NCI-H460 (cell line): Measurements from ENCODE around the gene ZBTB2. TPM values are rescaled to one million over a fixed set of nuclear protein-coding genes. Genes with fewer than 3 reads are reported as not detected.

ENCODE experiments used
- DNase-seq: peaks from one replicate; pipeline ENCODE4 v3.0.0-alpha.2; 2016; ENCODE audit warnings: low read depth; ENCODE audit errors: extremely low read depth
- polyA plus RNA-seq: library from polyadenylated mRNA; depleted of rRNA; stranded (reverse); fragments of >200 nt; gene quantifications from 2 replicates; pipeline ENCODE4 v1.2.3, GENCODE V29; 2014; cell fraction: nucleus; rRNA removed
- total RNA-seq: library from RNA; depleted of rRNA; stranded (reverse); fragments of >200 nt; shearing (Covaris generic); gene quantifications from 2 replicates; pipeline ENCODE4 v1.2.3, GENCODE V29; 2014; rRNA removed

The ZBTB2 gene, protein sequence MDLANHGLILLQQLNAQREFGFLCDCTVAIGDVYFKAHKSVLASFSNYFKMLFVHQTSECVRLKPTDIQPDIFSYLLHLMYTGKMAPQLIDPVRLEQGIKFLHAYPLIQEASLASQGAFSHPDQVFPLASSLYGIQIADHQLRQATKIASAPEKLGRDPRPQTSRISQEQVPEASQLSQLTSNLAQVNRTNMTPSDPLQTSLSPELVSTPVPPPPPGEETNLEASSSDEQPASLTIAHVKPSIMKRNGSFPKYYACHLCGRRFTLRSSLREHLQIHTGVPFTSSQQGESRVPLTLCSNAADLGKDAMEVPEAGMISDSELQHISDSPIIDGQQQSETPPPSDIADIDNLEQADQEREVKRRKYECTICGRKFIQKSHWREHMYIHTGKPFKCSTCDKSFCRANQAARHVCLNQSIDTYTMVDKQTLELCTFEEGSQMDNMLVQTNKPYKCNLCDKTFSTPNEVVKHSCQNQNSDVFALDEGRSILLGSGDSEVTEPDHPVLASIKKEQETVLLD
- total RNA-seq: 10.8 and 11.1 TPM in 2 replicates
- polyA plus RNA-seq: 5.2 and 5.8 TPM in 2 replicates

DNA sequence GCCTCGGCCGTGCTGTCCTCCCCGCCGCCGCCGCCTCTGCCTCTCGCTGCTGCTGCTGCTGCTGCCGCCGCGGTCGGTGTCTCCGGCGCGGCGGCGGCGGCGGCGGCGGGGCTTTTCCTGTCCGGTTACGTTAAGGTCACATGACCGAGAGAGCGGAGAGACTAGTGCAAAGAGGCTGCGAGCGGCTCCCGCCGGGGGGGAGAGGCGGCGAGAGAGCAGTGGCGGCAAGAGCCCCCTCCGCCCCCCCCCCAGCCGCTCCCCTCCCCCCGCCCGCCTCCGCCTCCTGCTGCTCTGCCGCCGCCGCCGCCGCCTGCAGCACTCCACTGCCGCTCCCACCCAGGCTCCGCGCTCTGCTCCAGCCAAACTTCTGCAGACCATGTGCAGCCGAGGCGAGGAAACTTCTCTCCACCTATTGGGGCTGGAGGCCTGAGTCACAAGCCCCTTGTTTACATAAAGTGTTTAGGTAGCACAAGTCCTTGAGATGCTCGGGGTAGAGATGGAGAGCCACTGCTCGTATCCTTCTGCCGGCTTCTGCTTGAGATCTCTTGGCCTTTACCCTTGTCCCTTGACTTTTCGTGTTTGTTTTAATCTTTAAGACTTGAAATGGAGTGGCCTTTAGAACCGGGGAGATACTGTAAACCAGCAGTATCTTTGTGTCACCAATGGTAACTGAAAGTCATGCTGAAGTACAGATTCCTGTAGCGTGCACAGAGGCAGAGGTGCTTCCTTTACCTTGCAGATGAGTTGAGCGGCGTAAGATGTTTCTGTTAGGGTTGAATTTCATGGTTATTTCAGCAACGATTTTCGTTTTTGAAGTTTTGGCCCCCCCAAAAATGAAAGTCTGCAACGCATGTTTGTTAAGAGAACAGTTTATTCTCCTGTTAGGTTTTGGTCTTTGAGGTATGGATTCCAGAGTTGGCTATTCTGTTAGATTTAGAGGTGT lies at the start of gene ZBTB2:
Gene ZBTB2, minus strand, starts transcription at position 89 of the 943 bp plus-strand sequence. CDS start 17,922 bp downstream, outside the sequence.
- no peak for DNase-seq

DNA sequence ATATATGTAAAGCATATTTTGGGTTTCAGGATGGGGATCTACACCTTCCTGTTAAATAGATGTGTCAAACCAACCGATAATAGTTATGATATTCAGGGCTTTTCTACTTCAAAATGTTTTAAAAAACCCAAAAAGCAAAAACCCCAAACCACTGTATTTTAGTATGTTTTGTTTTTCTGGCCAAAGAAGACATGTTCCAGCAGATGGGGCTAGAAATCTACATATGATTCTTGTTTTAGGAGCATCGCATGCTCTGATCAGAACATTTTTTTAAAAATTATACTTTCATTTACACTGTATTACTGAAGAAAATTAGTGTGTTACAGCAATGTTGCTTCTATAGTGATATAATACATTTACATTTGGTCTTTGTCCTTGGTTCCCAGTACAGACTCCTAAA lies 49.6 kb upstream of the ZBTB2 start:
- no peak for DNase-seq

DNA sequence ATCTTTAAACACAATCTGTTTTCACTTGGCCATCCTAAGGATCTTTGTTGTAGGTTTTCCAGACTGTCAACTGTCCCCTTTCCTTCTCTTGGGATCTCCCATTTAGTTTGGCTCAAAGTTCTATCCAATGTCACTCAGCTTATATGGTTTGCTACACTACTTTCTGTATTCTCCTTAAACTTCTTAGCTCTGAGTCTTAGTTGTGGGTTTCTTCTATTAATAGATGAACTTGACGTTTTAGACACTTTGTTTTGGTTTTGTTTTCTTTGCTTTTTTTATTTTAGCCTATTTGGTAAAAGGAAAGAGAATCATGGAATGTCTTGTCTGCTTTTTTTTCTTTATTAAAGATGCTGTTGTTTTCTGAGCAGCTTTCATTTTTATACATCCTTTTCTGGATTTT lies 49.1 kb upstream of the ZBTB2 start:
- DNase-seq: no peak

DNA sequence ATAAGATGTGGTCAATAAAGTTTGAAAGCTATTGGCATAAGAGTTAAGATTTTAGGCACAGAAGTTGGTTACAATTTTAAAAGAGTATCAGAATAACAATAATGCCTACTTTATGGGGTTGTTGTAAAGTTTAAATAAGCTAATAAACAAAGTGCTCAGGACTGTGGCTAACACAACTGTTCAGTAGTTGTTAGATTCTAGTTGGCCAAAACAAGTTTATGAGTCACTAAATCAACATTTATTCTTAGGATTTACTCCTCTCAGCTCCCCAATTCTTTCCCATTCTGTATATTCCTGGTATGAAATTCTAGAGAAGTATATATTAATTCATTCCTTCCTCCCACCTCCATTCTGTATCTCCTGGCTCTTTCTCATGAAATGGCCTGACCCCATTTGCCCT lies 46.0 kb upstream of the ZBTB2 start:
- DNase-seq: no peak

DNA sequence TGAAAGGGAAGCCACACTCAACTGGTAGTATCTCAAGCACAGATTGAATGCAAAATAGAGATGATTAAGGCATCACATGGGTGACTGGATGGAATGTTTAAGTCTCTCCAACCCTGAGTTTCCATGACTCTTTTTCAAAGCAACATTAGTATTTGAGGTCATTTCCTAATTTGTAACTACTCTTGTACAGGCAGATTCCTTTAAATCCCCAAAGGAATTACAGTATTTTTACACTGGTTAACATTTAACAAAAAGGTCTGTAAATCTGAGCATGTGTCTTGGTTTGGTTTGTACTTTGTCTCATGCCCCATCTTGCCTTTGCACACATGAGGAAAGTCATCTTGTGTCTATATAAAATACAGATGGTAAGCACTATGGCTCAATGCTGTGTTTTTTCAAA lies 45.4 kb upstream of the ZBTB2 start:
- DNase-seq: no peak

DNA sequence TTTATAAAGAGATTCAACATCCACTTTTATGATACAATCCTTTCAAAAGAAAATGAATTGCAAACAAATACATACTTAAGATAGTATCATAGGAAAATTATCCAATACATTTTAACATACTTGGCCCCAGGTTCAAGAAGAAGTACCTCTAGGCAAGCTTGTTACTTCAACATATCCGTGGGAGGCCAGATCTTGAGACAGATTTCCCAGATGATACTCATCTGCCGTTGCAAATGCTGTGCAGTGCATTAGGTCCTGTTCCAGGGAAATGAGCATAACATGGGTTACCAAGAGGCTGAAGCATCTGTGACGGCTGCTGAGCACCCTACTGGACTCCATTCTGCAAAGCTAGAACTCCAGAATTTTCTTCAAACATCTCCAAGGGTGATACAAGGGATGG lies 44.9 kb upstream of the ZBTB2 start:
- no peak for DNase-seq

DNA sequence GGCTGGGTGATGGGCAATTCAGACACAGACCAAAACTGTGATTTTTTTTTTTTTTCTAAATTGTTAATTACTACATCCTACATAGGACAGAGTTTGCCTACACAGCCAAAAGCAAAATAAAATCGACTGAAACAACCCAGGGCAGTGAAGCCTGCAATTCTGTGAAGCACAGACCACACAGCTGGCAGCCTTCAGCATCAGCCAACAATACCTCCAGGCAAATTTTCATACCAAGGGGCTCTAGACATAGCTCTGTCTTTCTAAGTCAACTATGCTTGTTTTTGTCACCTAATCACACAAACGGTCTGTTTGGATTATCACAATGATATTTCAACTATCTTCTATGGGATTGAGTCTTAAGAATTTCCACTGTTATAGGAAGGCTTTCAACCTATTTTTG lies 43.0 kb upstream of the ZBTB2 start:
- DNase-seq: no peak

DNA sequence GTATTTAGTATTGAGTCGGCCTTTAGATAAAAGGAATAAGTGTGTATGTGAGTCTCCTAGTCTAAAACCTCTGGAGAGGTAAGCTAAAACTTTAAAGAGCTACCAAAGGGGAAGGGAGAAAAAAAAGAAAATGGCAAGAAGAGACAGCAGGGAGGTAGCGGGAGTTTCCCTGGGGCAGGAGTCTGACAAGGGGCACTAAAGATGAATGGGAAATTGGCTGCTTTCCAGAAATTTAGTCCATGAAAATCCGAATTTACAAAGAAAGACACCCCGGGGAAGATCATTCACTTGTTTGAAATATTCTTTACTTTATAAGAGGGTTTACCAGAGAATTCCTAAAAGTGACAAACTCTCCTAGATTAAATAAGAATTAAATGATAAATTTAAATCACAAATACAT lies 41.3 kb upstream of the ZBTB2 start:
- DNase-seq: no peak

DNA sequence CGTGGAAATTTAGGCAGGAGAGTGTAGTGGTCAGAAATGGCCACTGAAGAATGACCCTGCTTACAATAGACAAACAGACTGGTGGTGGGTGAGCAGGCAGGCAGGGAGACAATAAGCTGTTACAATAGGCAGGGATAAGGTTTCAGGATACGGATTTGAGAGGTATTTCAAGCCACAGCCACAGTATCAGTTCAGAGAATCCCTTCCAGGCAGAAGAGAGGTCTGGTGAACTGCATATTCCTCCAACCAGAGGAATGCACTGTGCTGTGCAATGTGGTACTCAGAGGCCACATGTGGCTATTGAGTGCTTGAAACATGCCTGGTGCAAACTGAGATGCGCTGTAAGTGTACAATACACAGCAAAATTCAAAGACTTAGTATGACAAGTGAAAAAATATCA lies 40.0 kb upstream of the ZBTB2 start:
- no peak for DNase-seq

DNA sequence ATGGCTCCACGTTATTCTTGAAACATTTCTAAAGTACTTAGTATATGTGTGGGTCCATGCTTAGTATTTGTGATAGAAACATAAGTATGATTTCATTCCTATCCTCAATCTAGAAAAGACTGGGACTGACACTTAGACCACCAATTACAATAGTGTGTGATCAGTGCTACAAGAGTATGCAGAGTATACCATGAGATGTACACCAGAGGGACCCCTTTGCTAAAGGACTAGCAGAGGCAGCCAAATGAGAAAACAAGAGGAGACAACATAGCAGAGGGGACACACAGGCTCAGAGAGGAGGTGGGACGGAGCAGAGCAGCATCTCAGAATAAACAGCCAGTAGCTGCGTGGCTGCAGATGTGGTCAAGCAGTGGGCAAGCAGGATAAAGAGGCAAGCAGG lies 39.5 kb upstream of the ZBTB2 start:
- DNase-seq: no peak

DNA sequence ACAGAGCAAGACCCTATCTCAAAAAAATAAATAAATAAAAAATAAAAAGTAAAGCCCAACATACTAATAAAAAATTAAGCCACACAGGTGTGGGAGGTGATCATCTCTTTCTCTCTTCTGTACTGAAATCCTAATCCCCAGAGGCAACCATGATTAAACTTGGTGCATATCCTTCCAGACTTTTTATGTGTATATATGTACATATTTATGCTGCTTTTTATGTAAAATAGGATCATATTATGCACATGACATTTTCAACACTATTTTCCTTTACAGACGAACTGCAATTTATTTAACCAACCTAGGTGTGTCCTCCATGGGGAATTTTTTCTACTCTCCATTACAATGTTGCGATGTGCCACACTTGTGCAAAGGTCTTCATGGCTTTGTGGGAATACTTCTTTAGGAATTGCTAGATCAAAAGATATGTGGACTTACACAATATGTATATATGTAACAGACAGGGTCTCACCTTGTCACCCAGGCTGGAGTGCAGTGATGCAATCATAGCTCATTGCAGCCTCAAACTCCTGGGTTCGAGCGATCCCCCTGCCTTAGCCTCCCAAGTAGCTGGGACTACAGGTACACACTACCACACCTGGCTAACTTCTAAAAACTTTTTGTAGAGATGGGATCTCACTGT lies 36.9 kb upstream of the ZBTB2 start:
- no peak for DNase-seq

DNA sequence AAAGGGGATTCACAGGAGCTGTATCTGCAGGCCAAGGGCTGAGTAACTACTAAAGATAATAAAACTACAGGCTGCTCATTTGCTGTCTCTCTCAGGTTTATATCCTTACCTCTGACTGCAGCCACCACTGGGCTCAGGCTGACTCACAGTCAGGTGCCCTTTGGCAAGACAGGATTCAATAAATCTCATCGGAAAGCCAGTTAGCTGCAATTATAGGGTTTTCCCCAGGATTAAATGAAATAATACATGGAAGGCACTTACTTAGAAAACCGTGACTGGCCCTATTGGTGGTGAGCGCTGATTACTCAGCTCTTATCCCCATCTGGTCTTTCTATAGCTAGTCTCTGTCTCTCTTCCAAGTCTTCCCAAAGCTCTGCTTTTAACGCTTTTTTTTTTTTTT lies 34.2 kb upstream of the ZBTB2 start:
- no peak for DNase-seq

DNA sequence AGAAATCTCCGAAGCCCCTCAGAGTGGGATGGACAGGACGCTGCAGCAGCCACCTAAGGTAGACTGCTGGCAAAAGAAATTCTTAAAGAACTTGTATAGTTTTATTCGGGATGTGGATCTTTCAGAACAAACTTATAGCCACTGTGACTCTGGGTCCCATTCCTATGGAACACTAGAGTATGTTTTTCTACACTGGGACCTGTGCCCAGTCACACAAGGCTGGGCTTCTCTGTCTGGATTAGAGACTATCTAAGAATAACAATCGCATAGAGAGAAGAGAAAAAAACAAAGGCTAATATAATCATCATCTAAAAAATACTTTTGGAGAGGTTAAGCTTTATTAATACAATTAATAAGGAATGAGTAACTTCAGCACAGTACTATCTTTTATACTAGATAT lies 31.6 kb upstream of the ZBTB2 start:
- no peak for DNase-seq

DNA sequence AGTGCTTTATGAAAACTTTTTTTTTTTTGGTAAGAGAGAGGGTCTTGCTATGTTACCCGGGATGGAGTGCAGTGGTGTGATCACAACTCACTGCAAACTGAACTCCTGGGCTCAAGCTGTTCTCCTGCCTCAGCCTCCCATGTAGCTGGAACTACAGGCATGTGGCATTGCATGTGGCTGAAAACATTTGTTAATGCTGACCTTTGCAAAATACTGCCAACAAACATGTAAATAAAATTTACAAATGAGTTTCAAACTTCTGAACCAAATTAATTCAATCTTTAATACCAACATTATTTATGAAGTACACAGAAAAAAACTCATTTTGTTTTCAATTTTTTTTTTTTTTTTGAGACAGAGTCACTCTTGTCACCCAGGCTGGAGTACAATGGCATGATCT lies 26.1 kb upstream of the ZBTB2 start:
- DNase-seq: no peak

DNA sequence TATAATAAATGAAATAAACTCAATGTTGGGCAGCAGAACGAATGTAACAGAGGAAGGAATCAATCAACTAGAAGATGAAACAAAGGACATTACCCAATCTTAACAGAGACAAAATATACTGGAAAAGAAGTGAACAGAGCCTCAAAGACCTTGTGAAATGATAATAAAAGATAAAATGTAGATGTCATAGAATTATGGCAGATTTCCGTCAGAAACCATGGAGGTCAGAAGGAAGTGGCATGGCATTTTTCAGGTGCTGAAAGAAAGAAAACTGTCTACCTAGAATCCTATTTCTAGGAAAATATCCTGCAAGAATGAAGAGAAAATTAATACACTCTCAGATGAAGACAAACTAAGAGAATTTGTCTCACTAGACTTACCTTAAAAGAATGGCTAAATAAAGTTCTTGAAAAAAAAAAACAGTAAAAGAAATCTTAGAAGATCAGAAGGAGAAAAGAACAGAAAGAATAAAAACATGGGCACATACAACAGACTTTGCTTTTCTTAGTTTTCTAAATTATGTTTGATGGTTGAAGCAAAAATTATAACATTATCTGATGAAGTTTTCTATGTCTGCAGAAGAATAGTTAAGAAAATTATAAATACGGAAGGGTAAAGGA lies 23.4 kb upstream of the ZBTB2 start:
- no peak for DNase-seq

DNA sequence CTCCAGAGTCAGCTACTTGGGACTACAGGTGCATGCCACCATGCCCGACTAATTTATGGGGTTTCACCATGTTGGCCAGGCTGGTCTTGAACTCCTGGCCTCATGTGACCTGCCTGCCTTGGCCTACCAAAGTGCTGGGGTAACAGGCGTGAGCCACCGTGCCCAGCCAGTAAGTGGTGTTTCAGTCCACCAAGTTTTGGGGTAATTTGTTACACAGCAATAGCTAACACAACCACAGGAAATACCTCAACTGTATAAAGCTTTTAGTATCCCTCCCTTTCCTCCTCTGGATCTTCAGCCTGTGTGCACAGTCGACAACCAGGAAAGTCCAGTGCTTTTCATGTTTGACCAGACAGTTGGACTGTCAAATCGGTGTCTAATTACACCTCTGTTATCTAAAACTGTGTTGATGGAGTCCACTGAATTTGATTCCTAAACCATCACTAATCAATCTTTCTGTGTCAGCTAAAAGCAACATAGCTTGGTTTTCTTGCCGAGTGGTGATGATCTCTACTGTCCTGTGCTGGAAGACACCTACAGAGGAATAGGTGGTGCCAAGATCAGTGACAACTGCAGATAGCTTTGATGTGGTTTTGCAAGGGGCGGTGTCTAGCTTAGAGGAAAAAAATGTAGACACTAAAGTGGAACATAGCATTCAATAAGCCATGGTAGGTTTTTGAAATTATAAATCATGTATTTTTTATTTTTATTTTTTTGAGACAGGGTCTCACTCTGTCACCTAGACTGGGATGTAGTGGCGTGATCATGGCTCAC lies 22.2 kb upstream of the ZBTB2 start:
- no peak for DNase-seq

DNA sequence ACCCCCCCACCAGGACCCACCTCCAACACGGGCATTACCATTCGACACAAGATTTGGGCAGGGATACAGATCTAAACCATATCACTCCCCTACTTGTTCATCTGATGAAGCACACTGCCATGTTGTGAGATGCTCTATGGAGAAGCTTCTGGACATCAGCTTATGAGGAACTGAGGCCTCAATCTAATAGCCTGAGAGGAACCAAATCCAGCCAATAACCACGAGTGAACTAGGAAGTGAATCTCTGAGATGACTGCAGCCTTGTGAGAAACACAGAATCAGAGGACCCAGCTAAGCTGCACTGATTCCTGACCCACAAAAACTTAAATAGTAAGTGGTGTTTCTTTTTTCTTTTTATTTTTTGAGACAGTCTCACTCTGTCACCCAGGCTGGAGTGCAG lies 21.6 kb upstream of the ZBTB2 start:
- no peak for DNase-seq

DNA sequence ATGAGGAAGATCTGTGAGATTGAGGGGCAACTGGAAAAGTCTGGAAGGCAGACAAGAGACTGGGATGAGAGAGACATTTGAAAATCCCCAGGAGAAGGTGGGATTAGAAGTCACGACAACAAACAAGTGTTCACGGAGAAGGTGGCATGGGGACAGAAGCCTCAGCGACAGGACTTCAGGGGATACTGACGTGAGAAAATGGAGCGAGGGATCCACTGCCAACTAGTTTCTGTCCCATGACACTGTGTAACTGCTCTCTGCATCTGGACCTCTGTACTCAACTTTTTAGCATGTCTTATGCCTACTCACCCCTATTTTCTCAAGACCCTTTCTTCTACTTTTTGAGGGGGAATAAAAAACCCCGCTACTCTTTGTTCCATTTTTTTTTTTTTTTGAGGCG lies 18.3 kb upstream of the ZBTB2 start:
- no peak for DNase-seq

DNA sequence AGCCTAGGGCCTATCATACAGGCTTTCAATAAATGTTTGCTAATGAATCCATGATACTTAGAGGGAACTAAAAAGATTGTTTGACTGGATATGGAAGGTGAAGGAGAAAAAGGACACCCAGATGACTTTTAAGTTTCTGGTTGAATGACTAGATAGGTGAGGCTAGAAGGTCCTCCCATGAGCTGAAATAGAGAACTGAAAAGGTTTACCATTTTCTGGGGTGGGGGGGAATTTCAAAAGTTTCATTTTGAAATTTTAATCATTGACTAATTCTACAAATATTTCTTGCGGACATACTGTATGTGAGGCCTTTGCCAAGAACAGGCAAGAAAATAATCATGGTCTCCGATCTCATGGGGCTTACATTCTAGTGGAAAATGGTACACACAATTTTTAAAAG lies 17.9 kb upstream of the ZBTB2 start:
- DNase-seq: no peak

DNA sequence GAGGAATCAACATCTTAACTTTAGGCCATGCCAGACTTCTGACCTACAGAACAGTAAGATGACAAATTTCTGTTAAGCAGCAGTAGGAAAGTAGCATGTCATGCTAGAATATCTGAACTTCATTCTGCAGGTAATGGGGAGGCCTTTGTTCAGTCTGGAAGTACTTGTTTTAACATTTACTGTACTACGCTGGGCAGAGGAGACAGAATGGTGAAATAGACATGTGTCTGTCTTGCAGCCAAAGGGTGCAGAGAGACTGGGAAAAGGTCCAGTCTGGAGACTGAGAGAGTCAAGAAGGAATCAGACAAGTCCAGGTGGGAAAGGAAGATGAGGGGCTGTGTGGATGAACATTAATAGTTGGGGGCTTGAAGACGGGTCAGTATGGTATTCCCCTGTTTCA lies 17.5 kb upstream of the ZBTB2 start:
- DNase-seq: no peak
